Duodenal mucosa (tissue), 2 donors: ENCODE data around the gene OR3A2.
"Not testable (repeated sequence)": the region's sequence is repeated elsewhere in the genome, so short reads cannot be mapped to it uniquely, and the experiment has no call there.

ENCODE experiments used
- H3K27ac ChIP-seq: one replicate; pipeline ENCODE4 v1.7.0; 2013; ENCODE audit warnings: low read depth, low read length
- H3K27me3 ChIP-seq, 2 donors: one replicate each; pipeline ENCODE4 v1.7.0; 2013; ENCODE audit warnings: low read length in 2 of 2, control low read depth in 1 of 2; ENCODE audit not compliant: insufficient read depth in 2 of 2, control insufficient read depth in 1 of 2
- H3K36me3 ChIP-seq, 2 donors: one replicate each; pipeline ENCODE4 v1.7.0; 2013; ENCODE audit warnings: low read length in 2 of 2, control low read depth in 1 of 2; ENCODE audit not compliant: insufficient read depth in 2 of 2, control insufficient read depth in 1 of 2
- H3K4me1 ChIP-seq, 2 donors: one replicate each; pipeline ENCODE4 v1.7.0; 2013; ENCODE audit warnings: low read length in 2 of 2, control low read depth in 1 of 2; ENCODE audit not compliant: insufficient read depth in 2 of 2, control insufficient read depth in 1 of 2
- H3K4me3 ChIP-seq, 2 donors: one replicate each; pipeline ENCODE4 v1.7.0; 2013; ENCODE audit warnings: low read length in 2 of 2, low read depth in 1 of 2
- H3K9ac ChIP-seq, 2 donors: one replicate each; pipeline ENCODE4 v1.7.0; 2013; ENCODE audit warnings: low read length in 2 of 2, low read depth in 1 of 2
- H3K9me3 ChIP-seq, 2 donors: one replicate each; pipeline ENCODE4 v1.7.0; 2013; ENCODE audit warnings: low read length in 2 of 2, control low read depth in 1 of 2; ENCODE audit not compliant: control insufficient read depth in 1 of 2

The OR3A2 gene

GRCh38 chr17:3398310-3398709 is 12.2 kb upstream of the OR3A2 start, which contains the start of gene OR1E1:
Gene OR1E1, minus strand, starts transcription at chr17:3398410. Its CDS starts 0 bp downstream, at chr17:3398410.
- Histone ChIP-seq H3K4me3 (no peak within 1 kb of the TSS), H3K27me3 (no peaks in the 10 kb centered on the region), H3K36me3 (no peaks in the 10 kb centered on the region), H3K4me1 (no peaks in the 10 kb centered on the region), H3K9me3 (no peaks in the 10 kb centered on the region), H3K9ac (no peak within 1 kb of the TSS), H3K27ac (no peak within 1 kb of the TSS)

GRCh38 chr17:3397801-3398200 is 11.7 kb upstream of the OR3A2 start:
- not testable (repeated sequence) for H3K27me3 ChIP-seq, H3K4me1 ChIP-seq, H3K9me3 ChIP-seq, H3K36me3 ChIP-seq, H3K4me3 ChIP-seq, H3K9ac ChIP-seq, H3K27ac ChIP-seq

GRCh38 chr17:3389791-3390190 is 3.7 kb upstream of the OR3A2 start:
- no peaks in the 10 kb centered on the region for H3K27me3 ChIP-seq
- H3K27ac ChIP-seq, result no peak overlapping the region
- H3K9me3 ChIP-seq, result no peaks in the 10 kb centered on the region
- no peak overlapping the region for H3K9ac ChIP-seq
- no peak overlapping the region for H3K4me3 ChIP-seq
- no peaks in the 10 kb centered on the region for H3K36me3 ChIP-seq
- no peaks in the 10 kb centered on the region for H3K4me1 ChIP-seq

- Histone ChIP-seq H3K4me3 (no peak overlapping the region), H3K27me3 (peaks cover 0 to 5% of the 10 kb centered on the region in 2 donors), H3K9ac (no peak overlapping the region), H3K4me1 (no peaks in the 10 kb centered on the region), H3K9me3 (no peaks in the 10 kb centered on the region), H3K27ac (no peak overlapping the region), H3K36me3 (no peaks in the 10 kb centered on the region)
Measured at GRCh38 chr17:3381957-3382356, 4.2 kb downstream of the OR3A2 start.

GRCh38 chr17:3378321-3378720 is 7.8 kb downstream of the OR3A2 start:
- no peaks in the 10 kb centered on the region for H3K9me3 ChIP-seq

GRCh38 chr17:3371167-3371566 is 14.9 kb downstream of the OR3A2 start:
- not testable (repeated sequence) for H3K27me3 ChIP-seq, H3K4me1 ChIP-seq, H3K9me3 ChIP-seq, H3K4me3 ChIP-seq, H3K9ac ChIP-seq, H3K36me3 ChIP-seq, H3K27ac ChIP-seq

More at GRCh38 chr17:3378321-3378720, 7.8 kb downstream of the OR3A2 start:
- Histone ChIP-seq H3K9ac (no peak overlapping the region), H3K36me3 (no peaks in the 10 kb centered on the region), H3K4me3 (no peak overlapping the region), H3K4me1 (no peaks in the 10 kb centered on the region), H3K27ac (no peak overlapping the region), H3K27me3 (peaks cover 0 to 5% of the 10 kb centered on the region in 2 donors)

GRCh38 chr17:3342782-3343181 is 43.3 kb downstream of the OR3A2 start:
- not testable (repeated sequence) for H3K4me3 ChIP-seq, H3K9me3 ChIP-seq, H3K4me1 ChIP-seq, H3K27me3 ChIP-seq, H3K9ac ChIP-seq, H3K27ac ChIP-seq, H3K36me3 ChIP-seq

- Histone ChIP-seq H3K36me3 (no peaks in the 10 kb centered on the region), H3K27me3 (no peaks in the 10 kb centered on the region), H3K4me3 (no peak overlapping the region), H3K9me3 (no peaks in the 10 kb centered on the region), H3K4me1 (no peaks in the 10 kb centered on the region), H3K9ac (no peak overlapping the region), H3K27ac (no peak overlapping the region)
Measured at GRCh38 chr17:3335876-3336275, 50.2 kb downstream of the OR3A2 start.

- peaks cover 0 to 2% of the 10 kb centered on the region in 2 donors for H3K9me3 ChIP-seq
- H3K4me1 ChIP-seq, result no peaks in the 10 kb centered on the region
- no peaks in the 10 kb centered on the region for H3K27me3 ChIP-seq
- no peak overlapping the region for H3K9ac ChIP-seq
- no peak overlapping the region for H3K4me3 ChIP-seq
- no peaks in the 10 kb centered on the region for H3K36me3 ChIP-seq
- no peak overlapping the region for H3K27ac ChIP-seq
Measured at GRCh38 chr17:3318336-3318735, 67.8 kb downstream of the OR3A2 start.

- Histone ChIP-seq H3K27me3 (no peaks in the 10 kb centered on the region), H3K27ac (no peak overlapping the region), H3K9me3 (peaks cover 0 to 2% of the 10 kb centered on the region in 2 donors), H3K4me1 (no peaks in the 10 kb centered on the region), H3K4me3 (no peak overlapping the region), H3K36me3 (no peaks in the 10 kb centered on the region), H3K9ac (no peak overlapping the region)
Measured at GRCh38 chr17:3316836-3317235, 69.3 kb downstream of the OR3A2 start.

- Histone ChIP-seq H3K27ac (no peak overlapping the region), H3K4me1 (no peaks in the 10 kb centered on the region), H3K9me3 (no peaks in the 10 kb centered on the region), H3K27me3 (no peaks in the 10 kb centered on the region), H3K9ac (no peak overlapping the region), H3K36me3 (no peaks in the 10 kb centered on the region), H3K4me3 (no peak overlapping the region)
Measured at GRCh38 chr17:3308603-3309002, 77.5 kb downstream of the OR3A2 start.
